Muscle of leg (tissue), 11 donors: Measurements from ENCODE around the gene ADGRB3. TPM values are rescaled to one million over a fixed set of nuclear protein-coding genes. Genes with fewer than 3 reads are reported as not detected.

Experiments used
- DNase-seq: peaks from one replicate; pipeline ENCODE4 v3.0.0; 2013
- H3K27ac ChIP-seq: one replicate; pipeline ENCODE4 v1.5.1; 2013; ENCODE audit warnings: mild to moderate bottlenecking, low read length, control low read depth
- H3K27me3 ChIP-seq: one replicate; pipeline ENCODE4 v1.6.1; 2013; ENCODE audit warnings: low read length; ENCODE audit not compliant: control insufficient read depth, insufficient read depth
- H3K36me3 ChIP-seq: one replicate; pipeline ENCODE4 v1.6.1; 2013; ENCODE audit warnings: low read length; ENCODE audit not compliant: control insufficient read depth, insufficient read depth
- H3K4me1 ChIP-seq: one replicate; pipeline ENCODE4 v1.6.1; 2013; ENCODE audit warnings: low read length; ENCODE audit not compliant: control insufficient read depth, insufficient read depth
- H3K4me3 ChIP-seq: one replicate; pipeline ENCODE4 v1.5.1; 2013; ENCODE audit warnings: low read length, control low read depth
- H3K9me3 ChIP-seq: replicated peaks from 2 replicates; pipeline ENCODE4 v1.6.1; 2013; ENCODE audit warnings: low read depth, low read length; ENCODE audit not compliant: control insufficient read depth
- WGBS: methylation state at CpG from one replicate; pipeline ENCODE4 v1.1.5; 2013; ENCODE audit warnings: missing lambda C conversion rate; ENCODE audit not compliant: insufficient coverage; 5-methylcytosine and 5-hydroxymethylcytosine counted together
- polyA plus RNA-seq, 8 donors: library from polyadenylated mRNA; unstranded; fragments of 120-200 nt; gene quantifications; one replicate each; pipeline versions ENCODE4 v1.2.1 to v1.2.3, GENCODE V29; 2013; ENCODE audit warnings: inconsistent platforms in 1 of 8, low replicate concordance in 1 of 8; ENCODE audit not compliant: insufficient read length in 8 of 8, insufficient read depth in 1 of 8
- total RNA-seq: library from RNA; stranded (reverse); fragments of 120-200 nt; gene quantifications from one replicate; pipeline ENCODE4 v1.2.4, GENCODE V29; 2013

Gene ADGRB3
- total and polyA plus RNA-seq, 9 donors = 0.78 to 2.6 (median 1.3) TPM

GRCh38 chr6:68695838-68696237, 60.8 kb downstream of the ADGRB3 start:
- Histone ChIP-seq H3K4me3 (no peak overlapping the region), H3K9me3 (no peaks in the 10 kb centered on the region), H3K36me3 (no peaks in the 10 kb centered on the region), H3K4me1 (no peaks in the 10 kb centered on the region), H3K27me3 (no peaks in the 10 kb centered on the region), H3K27ac (no peak overlapping the region)
- WGBS = no CpG with 5 or more reads among the region's 6 CpGs
- DNase-seq = no peak

- Histone ChIP-seq H3K4me3 (no peak overlapping the region), H3K27me3 (no peaks in the 10 kb centered on the region), H3K36me3 (no peaks in the 10 kb centered on the region), H3K9me3 (no peaks in the 10 kb centered on the region), H3K27ac (no peak overlapping the region), H3K4me1 (no peaks in the 10 kb centered on the region)
- DNase-seq = no peak
- no CpG with 5 or more reads among the region's 1 CpG for WGBS
Measured at GRCh38 chr6:68697394-68697793, 62.3 kb downstream of the ADGRB3 start.

DNA sequence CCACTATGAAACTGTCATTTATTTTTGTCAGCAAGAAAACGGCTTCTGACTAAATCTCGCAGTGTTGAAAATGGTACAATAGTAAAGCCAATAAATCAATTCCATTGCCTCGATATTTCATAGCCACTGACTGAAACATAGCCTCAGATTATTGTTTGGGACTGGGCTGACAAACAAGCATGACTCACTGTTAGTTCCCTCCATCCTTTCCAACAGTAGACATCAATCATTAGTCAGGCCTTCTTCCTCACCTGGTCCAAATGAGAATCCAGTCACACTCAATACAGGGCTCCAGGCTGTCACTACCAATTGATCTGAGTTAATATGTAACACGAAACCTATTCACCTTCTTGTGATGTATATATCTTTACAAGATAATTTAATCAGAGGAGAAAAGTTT, 66.1 kb downstream of the ADGRB3 start:
- H3K4me1 ChIP-seq = no peaks in the 10 kb centered on the region
- 80% methylated on average over 2 of the region's 4 CpGs for WGBS

DNA sequence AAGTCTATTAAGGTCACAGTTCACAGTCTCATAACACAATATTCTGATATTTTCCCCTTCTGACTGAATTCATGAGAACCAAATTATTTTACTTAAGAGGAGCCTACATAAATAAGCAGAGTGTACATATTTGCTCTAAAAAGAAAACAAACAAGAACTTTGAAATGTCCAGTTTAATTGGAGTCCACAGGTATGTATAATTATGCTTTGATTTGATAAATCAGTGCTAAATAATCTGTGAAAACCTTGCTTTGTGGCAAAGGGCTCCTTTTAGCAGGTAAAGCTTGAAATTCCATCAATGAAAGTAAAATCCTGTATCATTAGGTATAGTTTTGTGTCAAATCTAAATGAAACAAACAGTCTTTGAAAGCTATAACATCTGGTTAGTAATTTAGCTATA, 69.4 kb downstream of the ADGRB3 start:
- Histone ChIP-seq H3K27me3 (no peaks in the 10 kb centered on the region), H3K36me3 (no peaks in the 10 kb centered on the region), H3K27ac (no peak overlapping the region), H3K4me1 (no peaks in the 10 kb centered on the region), H3K9me3 (no peaks in the 10 kb centered on the region), H3K4me3 (no peak overlapping the region)
- DNase-seq = no peak

More for the DNA sequence above, 66.1 kb downstream of the ADGRB3 start:
- H3K27ac ChIP-seq = no peak overlapping the region
- no peaks in the 10 kb centered on the region for H3K36me3 ChIP-seq
- no peaks in the 10 kb centered on the region for H3K27me3 ChIP-seq
- H3K9me3 ChIP-seq = no peaks in the 10 kb centered on the region
- DNase-seq = no peak
- H3K4me3 ChIP-seq = no peak overlapping the region

DNA sequence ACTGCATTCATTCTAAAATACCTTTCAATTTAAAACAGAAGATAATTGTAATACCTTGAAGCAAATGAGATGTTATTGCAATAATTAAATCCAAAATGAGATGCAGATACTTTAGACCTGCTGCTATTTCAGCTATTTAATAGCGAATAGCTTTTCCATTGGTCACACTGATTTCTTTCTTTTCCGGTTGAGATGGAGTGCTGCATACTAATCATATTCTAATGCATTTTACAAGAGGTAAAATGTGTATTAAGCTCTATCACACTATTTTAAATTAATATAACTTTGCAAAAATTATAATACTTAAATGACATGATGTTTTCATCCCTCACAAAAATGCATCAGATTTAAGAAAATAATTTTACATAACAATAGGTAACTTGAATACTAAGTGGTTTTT, 74.0 kb downstream of the ADGRB3 start:
- Histone ChIP-seq H3K4me1 (no peaks in the 10 kb centered on the region), H3K36me3 (no peaks in the 10 kb centered on the region), H3K27me3 (no peaks in the 10 kb centered on the region), H3K4me3 (no peak overlapping the region), H3K9me3 (no peaks in the 10 kb centered on the region), H3K27ac (no peak overlapping the region)
- no peak for DNase-seq
- WGBS = no CpG with 5 or more reads among the region's 2 CpGs

- Histone ChIP-seq H3K27me3 (no peaks in the 10 kb centered on the region), H3K4me1 (no peaks in the 10 kb centered on the region), H3K4me3 (no peak overlapping the region), H3K36me3 (no peaks in the 10 kb centered on the region), H3K27ac (no peak overlapping the region), H3K9me3 (no peaks in the 10 kb centered on the region)
- no peak for DNase-seq
Measured at GRCh38 chr6:68709882-68710281, 74.8 kb downstream of the ADGRB3 start.

DNA sequence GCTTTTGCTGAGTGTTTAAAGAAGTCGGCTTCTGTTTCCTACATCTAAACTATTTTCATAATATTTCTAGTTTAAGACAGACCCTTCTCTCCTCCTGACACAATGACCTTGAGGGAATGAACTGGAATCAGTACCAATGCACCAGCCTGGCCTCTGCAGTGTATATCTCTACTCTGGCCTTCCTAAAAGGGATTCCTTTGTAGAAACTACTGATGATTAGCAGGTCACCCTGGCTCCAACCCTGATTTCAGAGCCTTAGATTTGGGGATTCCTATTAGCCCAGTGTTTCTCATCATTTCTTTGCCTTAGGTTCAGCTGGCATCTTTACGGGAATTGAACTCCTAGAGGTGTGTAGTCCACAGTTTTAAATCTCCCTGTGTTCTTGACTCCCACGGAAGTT, 75.4 kb downstream of the ADGRB3 start:
- H3K4me3 ChIP-seq = no peak overlapping the region
- H3K27ac ChIP-seq = no peak overlapping the region
- no peaks in the 10 kb centered on the region for H3K27me3 ChIP-seq
- DNase-seq = no peak
- H3K4me1 ChIP-seq = no peaks in the 10 kb centered on the region
- H3K9me3 ChIP-seq = no peaks in the 10 kb centered on the region
- H3K36me3 ChIP-seq = no peaks in the 10 kb centered on the region
- no CpG with 5 or more reads among the region's 3 CpGs for WGBS

DNA sequence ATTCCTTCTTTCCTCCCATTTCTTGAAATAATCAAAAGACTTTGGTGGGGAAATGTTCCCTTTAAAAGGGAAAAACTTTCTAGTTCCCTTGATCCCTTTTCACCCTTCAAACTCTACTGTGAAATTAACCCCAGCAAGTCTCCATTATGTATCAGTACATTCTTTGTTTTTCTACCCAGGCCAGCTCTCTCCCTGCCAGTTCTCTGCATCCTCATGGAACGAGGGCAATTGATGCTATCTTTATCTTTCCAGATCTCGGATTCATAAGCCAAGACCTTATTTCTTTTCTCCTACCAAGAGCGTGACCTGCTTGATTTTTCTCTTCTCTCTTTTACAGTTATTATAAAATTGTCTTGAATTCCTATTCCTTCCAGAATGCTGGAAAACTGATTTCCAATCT, 75.8 kb downstream of the ADGRB3 start:
- H3K4me1 ChIP-seq = no peaks in the 10 kb centered on the region
- H3K4me3 ChIP-seq = no peak overlapping the region
- no peak for DNase-seq
- no peaks in the 10 kb centered on the region for H3K9me3 ChIP-seq
- H3K36me3 ChIP-seq = no peaks in the 10 kb centered on the region
- no peaks in the 10 kb centered on the region for H3K27me3 ChIP-seq
- H3K27ac ChIP-seq = no peak overlapping the region
- WGBS = no CpG with 5 or more reads among the region's 3 CpGs

- Histone ChIP-seq H3K27ac (no peak overlapping the region), H3K36me3 (no peaks in the 10 kb centered on the region), H3K4me1 (no peaks in the 10 kb centered on the region), H3K4me3 (no peak overlapping the region), H3K27me3 (no peaks in the 10 kb centered on the region), H3K9me3 (no peaks in the 10 kb centered on the region)
- DNase-seq = no peak
- no CpG with 5 or more reads among the region's 2 CpGs for WGBS
Measured at GRCh38 chr6:68711386-68712000, 76.4 kb downstream of the ADGRB3 start.

GRCh38 chr6:68716620-68717019, 81.5 kb downstream of the ADGRB3 start:
- H3K4me1 ChIP-seq = no peaks in the 10 kb centered on the region
- DNase-seq = no peak
- H3K27ac ChIP-seq = no peak overlapping the region
- no peaks in the 10 kb centered on the region for H3K9me3 ChIP-seq
- no CpG with 5 or more reads among the region's 2 CpGs for WGBS
- H3K27me3 ChIP-seq = no peaks in the 10 kb centered on the region
- H3K4me3 ChIP-seq = no peak overlapping the region
- no peaks in the 10 kb centered on the region for H3K36me3 ChIP-seq

- WGBS = 56% methylated on average over 2 of the region's 5 CpGs
- peak; percentile 15 for DNase-seq
Measured at GRCh38 chr6:68718385-68719073, 83.4 kb downstream of the ADGRB3 start.

More at GRCh38 chr6:68718385-68719073, 83.4 kb downstream of the ADGRB3 start:
- Histone ChIP-seq H3K27ac (no peak overlapping the region), H3K4me1 (no peaks in the 10 kb centered on the region), H3K4me3 (no peak overlapping the region), H3K36me3 (no peaks in the 10 kb centered on the region), H3K27me3 (no peaks in the 10 kb centered on the region), H3K9me3 (no peaks in the 10 kb centered on the region)
